GM18498 (cell line): ENCODE data around the gene SEMA3A.
A peak's percentile ranks its signal among the peaks of the same experiment; 100 is the strongest.

Experiments
- ATAC-seq: cut with Tn5 transposase; IDR thresholded peaks from one replicate; pipeline ENCODE4 v1.9.1; 2021; ENCODE audit warnings: mild to moderate bottlenecking, moderate library complexity; ENCODE audit not compliant: unreplicated experiment

SEMA3A gene

GRCh38 chr7:83946801-83947200 lies 247.8 kb downstream of the SEMA3A start:
- ATAC-seq, result no peak

- no peak for ATAC-seq
These were observed 253.3 kb downstream of the SEMA3A start for GRCh38 chr7:83941300-83941699.

DNA sequence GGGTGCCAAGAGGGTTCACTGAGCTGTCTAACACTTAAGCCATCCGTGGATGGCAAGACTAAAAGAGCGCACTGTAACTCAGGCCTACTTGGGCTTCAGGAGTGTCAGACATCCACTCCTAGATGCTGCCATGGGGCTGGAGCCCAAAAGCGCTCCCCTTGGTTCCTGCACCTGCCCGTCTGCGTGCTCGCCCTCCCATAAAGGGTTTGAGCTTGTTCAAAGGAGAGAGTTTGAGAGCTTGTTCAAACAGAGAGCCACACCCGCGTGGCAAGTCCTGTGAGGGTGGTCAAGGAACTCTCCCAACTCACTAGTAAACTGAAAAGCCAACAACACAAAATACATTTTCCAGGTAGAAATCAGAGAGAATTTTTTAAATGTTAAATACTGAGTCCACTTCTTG lies 256.7 kb downstream of the SEMA3A start:
- ATAC-seq, result no peak

DNA sequence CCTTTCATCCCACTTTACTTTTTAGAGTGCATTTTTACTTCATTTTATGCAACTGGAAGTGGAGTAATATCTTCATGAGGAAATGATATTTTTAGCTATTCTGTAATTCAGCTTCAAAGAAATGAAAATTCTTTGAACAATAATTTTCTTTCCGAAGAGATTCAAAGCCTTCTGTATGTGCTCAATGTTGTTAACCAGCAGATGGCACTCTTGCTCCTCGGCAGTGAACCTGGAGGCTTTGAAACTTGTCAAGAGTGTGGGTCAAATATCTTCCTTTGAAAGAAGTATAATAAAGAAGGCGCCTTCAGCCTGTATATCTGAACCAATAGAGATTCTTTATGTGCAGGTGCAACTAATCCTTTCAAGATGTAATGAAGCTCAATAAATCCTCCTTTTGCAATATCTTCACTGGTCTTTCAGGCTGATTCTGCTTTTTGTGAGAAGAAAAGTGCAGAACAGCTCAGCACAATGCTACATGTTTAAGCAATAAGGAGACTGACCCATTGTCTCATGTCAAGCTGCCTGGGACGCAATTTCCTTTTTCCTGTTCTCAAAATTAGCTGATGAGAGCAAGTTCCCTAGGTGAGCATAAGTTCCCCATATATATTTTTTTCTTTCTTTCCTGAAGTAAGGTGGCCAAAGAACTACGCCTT lies 258.4 kb downstream of the SEMA3A start:
- peak; percentile 76 for ATAC-seq

- no peak for ATAC-seq
These were observed 260.4 kb downstream of the SEMA3A start for GRCh38 chr7:83934118-83934734.

GRCh38 chr7:83931968-83932367 lies 262.6 kb downstream of the SEMA3A start:
- no peak for ATAC-seq

- no peak for ATAC-seq
These were observed 264.3 kb downstream of the SEMA3A start for GRCh38 chr7:83930262-83930661.

GRCh38 chr7:83925860-83926259 lies 268.7 kb downstream of the SEMA3A start:
- no peak for ATAC-seq

DNA sequence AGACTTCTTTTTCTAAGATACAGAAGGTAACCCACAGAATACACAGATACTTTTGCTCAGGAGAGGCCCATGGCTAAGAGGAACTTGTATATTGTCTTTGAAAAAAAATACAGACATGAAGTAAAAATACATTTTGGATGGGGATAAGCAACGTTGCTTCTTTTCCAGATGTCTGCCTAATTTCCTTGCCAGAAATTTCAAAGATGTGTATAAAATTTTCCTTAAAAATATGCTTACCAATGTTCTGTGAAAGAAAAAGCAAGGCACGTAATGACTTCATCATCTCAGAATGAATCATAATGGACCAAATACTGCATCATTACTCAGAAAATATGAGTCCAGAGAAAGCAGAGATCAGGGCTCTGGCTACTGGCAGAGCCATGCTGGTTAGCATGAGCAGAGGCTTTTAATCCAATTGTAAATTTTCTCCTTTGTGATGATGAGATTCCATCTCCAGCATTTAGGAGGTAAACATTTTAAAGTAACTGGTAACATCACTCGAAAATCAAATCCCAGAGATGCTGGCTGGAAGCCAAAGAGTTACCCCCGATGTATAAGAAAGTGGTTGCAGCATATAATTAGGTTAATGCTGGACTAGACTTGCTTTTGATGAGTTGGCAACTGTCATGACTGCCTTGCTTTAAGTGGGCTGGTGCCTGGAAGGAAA lies 272.5 kb downstream of the SEMA3A start:
- no peak for ATAC-seq

GRCh38 chr7:83921271-83921940 lies 273.2 kb downstream of the SEMA3A start:
- no peak for ATAC-seq

DNA sequence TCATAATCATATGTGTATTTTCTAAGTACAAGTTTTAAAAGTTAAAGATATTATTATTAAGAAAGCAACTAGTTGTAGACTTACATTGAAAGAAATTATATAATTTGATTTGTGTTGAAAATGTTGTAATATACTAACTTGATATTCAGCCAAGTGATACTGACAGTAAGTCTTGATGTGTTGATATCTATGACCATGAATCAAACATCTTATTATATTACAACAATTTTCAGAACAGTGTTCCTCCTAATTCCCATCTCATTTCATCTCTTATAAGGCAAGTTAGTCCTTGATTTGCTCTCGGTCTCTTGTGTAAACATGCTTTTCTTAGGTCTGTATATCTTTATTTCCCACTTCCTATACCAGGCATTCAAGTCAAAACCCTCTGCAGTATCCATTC lies 276.4 kb downstream of the SEMA3A start:
- no peak for ATAC-seq

- ATAC-seq, result no peak
These were observed 281.4 kb downstream of the SEMA3A start for GRCh38 chr7:83913174-83913573.

- ATAC-seq, result no peak
These were observed 286.1 kb downstream of the SEMA3A start for GRCh38 chr7:83908526-83908925.
